ENCODE results near the gene BCL3.

Gene BCL3

GRCh38 chr19:44742330-44743061, 6.0 kb upstream of the BCL3 start:
- no peak for DNase-seq

GRCh38 chr19:44744871-44745332, 3.6 kb upstream of the BCL3 start:
- DNase-seq: no peak

GRCh38 chr19:44745341-44745831, 3.1 kb upstream of the BCL3 start:
- DNase-seq: no peak

- no peak for DNase-seq
Observed at GRCh38 chr19:44745887-44746600, 2.5 kb upstream of the BCL3 start.

GRCh38 chr19:44746616-44746945, 1.9 kb upstream of the BCL3 start:
- DNase-seq: no peak

- peak; percentile 96 for DNase-seq
Observed at GRCh38 chr19:44746946-44747738, 1.4 kb upstream of the BCL3 start.

GRCh38 chr19:44747739-44748425, 626 bp upstream of the BCL3 start:
- peak; percentile 14 for DNase-seq

GRCh38 chr19:44749292-44749691, 784 bp downstream of the BCL3 start:
- DNase-seq: no peak

GRCh38 chr19:44749994-44750393, 1.5 kb downstream of the BCL3 start:
- DNase-seq: no peak

- no peak for DNase-seq
Observed at GRCh38 chr19:44752123-44752815, 3.8 kb downstream of the BCL3 start.

- peak; percentile 88 for DNase-seq
Observed at GRCh38 chr19:44752816-44753625, 4.5 kb downstream of the BCL3 start.

GRCh38 chr19:44753626-44753931, 5.1 kb downstream of the BCL3 start:
- DNase-seq: no peak

- DNase-seq: peak; percentile 64
Observed at GRCh38 chr19:44753932-44754749, 5.6 kb downstream of the BCL3 start.

- DNase-seq: no peak
Observed at GRCh38 chr19:44754750-44755080, 6.2 kb downstream of the BCL3 start.

- DNase-seq: no peak
Observed at GRCh38 chr19:44755219-44755618, 6.7 kb downstream of the BCL3 start.

- no peak for DNase-seq
Observed at GRCh38 chr19:44756089-44756562, 7.6 kb downstream of the BCL3 start.

GRCh38 chr19:44757057-44757734, 8.7 kb downstream of the BCL3 start:
- no peak for DNase-seq

GRCh38 chr19:44757735-44758505, 9.4 kb downstream of the BCL3 start:
- no peak for DNase-seq

- DNase-seq: no peak
Observed at GRCh38 chr19:44758596-44758995, 10.1 kb downstream of the BCL3 start.
